ENCODE measurements around the gene NCKAP5. TPM values are rescaled to one million over a fixed set of nuclear protein-coding genes. Genes with fewer than 3 reads are reported as not detected.

NCKAP5 gene
- total RNA-seq, 4 donors from 2014 or later = 0.55 to 6.6 (median 3.3) TPM; not detected in 1

- no peaks in the 10 kb centered on the region for H3K27me3 ChIP-seq
- DNase-seq = no peak
- intact Hi-C loops (cut with DNase I; ENCODE audit: low total_unique reads) = no loop called here
- H3K4me3 ChIP-seq = no peak overlapping the region
- no peaks in the 10 kb centered on the region for H3K36me3 ChIP-seq
- TF ChIP-seq POLR2A (IDR thresholded peaks at IDR 0.05) (no peak), CTCF (IDR thresholded peaks at IDR 0.05) (no peak)
- H3K27ac ChIP-seq = no peak overlapping the region
- no peaks in the 10 kb centered on the region for H3K4me1 ChIP-seq
- no peaks in the 10 kb centered on the region for H3K9me3 ChIP-seq
Measured at GRCh38 chr2:132969371-132969985, 598.8 kb downstream of the NCKAP5 start.

- TF ChIP-seq CTCF (IDR thresholded peaks at IDR 0.05) (no peak), POLR2A (IDR thresholded peaks at IDR 0.05) (no peak)
- intact Hi-C loops (cut with DNase I; ENCODE audit: low total_unique reads) = no loop called here
- Histone ChIP-seq H3K36me3 (no peaks in the 10 kb centered on the region), H3K9me3 (no peaks in the 10 kb centered on the region), H3K4me3 (no peak overlapping the region), H3K4me1 (no peaks in the 10 kb centered on the region), H3K27me3 (no peaks in the 10 kb centered on the region), H3K27ac (no peak overlapping the region)
- no peak for DNase-seq
Measured at GRCh38 chr2:132965460-132965859, 602.8 kb downstream of the NCKAP5 start.

GRCh38 chr2:132963161-132963560 lies 605.1 kb downstream of the NCKAP5 start:
- TF ChIP-seq POLR2A (IDR thresholded peaks at IDR 0.05) (no peak), CTCF (IDR thresholded peaks at IDR 0.05) (no peak)
- intact Hi-C loops (cut with DNase I; ENCODE audit: low total_unique reads) = no loop called here
- H3K36me3 ChIP-seq = no peaks in the 10 kb centered on the region
- DNase-seq = no peak
- no peaks in the 10 kb centered on the region for H3K27me3 ChIP-seq
- H3K4me3 ChIP-seq = no peak overlapping the region
- no peaks in the 10 kb centered on the region for H3K9me3 ChIP-seq
- H3K4me1 ChIP-seq = no peaks in the 10 kb centered on the region
- H3K27ac ChIP-seq = no peak overlapping the region

- no peak overlapping the region for H3K4me3 ChIP-seq
- intact Hi-C loops (cut with DNase I; ENCODE audit: low total_unique reads) = no loop called here
- H3K4me1 ChIP-seq = no peaks in the 10 kb centered on the region
- no peaks in the 10 kb centered on the region for H3K9me3 ChIP-seq
- TF ChIP-seq CTCF (IDR thresholded peaks at IDR 0.05) (no peak), POLR2A (IDR thresholded peaks at IDR 0.05) (no peak)
- H3K27me3 ChIP-seq = no peaks in the 10 kb centered on the region
- H3K36me3 ChIP-seq = no peaks in the 10 kb centered on the region
- no peak overlapping the region for H3K27ac ChIP-seq
- no peak for DNase-seq
Measured at GRCh38 chr2:132958887-132959286, 609.4 kb downstream of the NCKAP5 start.

- no peak overlapping the region for H3K27ac ChIP-seq
- no peak overlapping the region for H3K4me3 ChIP-seq
- no peaks in the 10 kb centered on the region for H3K36me3 ChIP-seq
- no peak for DNase-seq
- H3K4me1 ChIP-seq = no peaks in the 10 kb centered on the region
- H3K27me3 ChIP-seq = no peaks in the 10 kb centered on the region
- no peak for TF ChIP-seq CTCF (IDR thresholded peaks at IDR 0.05)
- no peak for TF ChIP-seq POLR2A (IDR thresholded peaks at IDR 0.05)
- no peaks in the 10 kb centered on the region for H3K9me3 ChIP-seq
- intact Hi-C loops (cut with DNase I; ENCODE audit: low total_unique reads) = no loop called here
Measured at GRCh38 chr2:132955871-132956615, 612.2 kb downstream of the NCKAP5 start.
